Esophagus squamous epithelium (tissue), 5 donors: ENCODE measurements around the gene SEC16B. TPM values are rescaled to one million over a fixed set of nuclear protein-coding genes. Genes with fewer than 3 reads are reported as not detected.

Source experiments
- DNase-seq: peaks from one replicate; lab custom pipeline; 2025; lab: John Stamatoyannopoulos, UW
- H3K27ac ChIP-seq, 4 donors: fragments of 200-600 bp; sonication (generic); one replicate each; pipeline ENCODE4 v1.5.1; 2016 to 2019; ENCODE audit warnings: mild to moderate bottlenecking in 1 of 4
- H3K27me3 ChIP-seq, 4 donors: fragments of 200-600 bp; sonication (generic); 1 replicate in 3 of 4; 2 replicates in 1 of 4; pipeline versions ENCODE4 v1.5.1 to v1.6.0; 2017 to 2021; ENCODE audit warnings: antibody characterized with exemption in 1 of 4
- H3K36me3 ChIP-seq, 3 donors: fragments of 200-600 bp; sonication (generic); one replicate each; pipeline ENCODE4 v1.5.1; 2016 to 2019
- H3K4me1 ChIP-seq, 3 donors: fragments of 200-600 bp; sonication (generic); one replicate each; pipeline ENCODE4 v1.5.1; 2017 to 2019
- H3K4me3 ChIP-seq, 4 donors: fragments of 200-600 bp; sonication (generic); 1 replicate in 3 of 4; 2 replicates in 1 of 4; pipeline ENCODE4 v1.5.1; 2016 to 2019; ENCODE audit warnings: mild to moderate bottlenecking in 2 of 4, moderate library complexity in 1 of 4
- H3K9me3 ChIP-seq, 3 donors: fragments of 200-600 bp; sonication (generic); one replicate each; pipeline ENCODE4 v1.5.1; 2016 to 2019
- CTCF ChIP-seq, 6 experiments: fragments of 450-650 bp in 4 of 6; fragments of 200-600 bp in 2 of 6; sonication (generic) in 2 of 6; IDR thresholded peaks; one replicate each; pipeline ENCODE4 v1.5.1; 2016 to 2019; ENCODE audit warnings: antibody characterized with exemption in 6 of 6, mild to moderate bottlenecking in 4 of 6, moderate library complexity in 4 of 6
- POLR2A ChIP-seq, 4 donors: fragments of 450-650 bp; IDR thresholded peaks; one replicate each; pipeline ENCODE4 v1.6.1; 2017; ENCODE audit warnings: antibody characterized with exemption in 4 of 4, mild to moderate bottlenecking in 4 of 4, moderate library complexity in 3 of 4
- WGBS, 2 donors: methylation state at CpG; one replicate each; pipeline ENCODE4 v1.1.5; 2018; 5-methylcytosine and 5-hydroxymethylcytosine counted together
- intact Hi-C: fragments of 100-400 bp; cut with DNase I; formaldehyde crosslinking; loops from one replicate; pipeline ENCODE4 v1.15.0; 2022
- total RNA-seq, 4 donors: library from RNA; depleted of rRNA; stranded (reverse); fragments of >200 nt; gene quantifications; one replicate each; pipeline ENCODE4 v1.1.0, GENCODE V29; 2016
- donor health status: DM: yes; HTN: yes; CAD: no.

SEC16B gene
- total RNA-seq, 4 donors from 2014 or later: 0.61 to 2.1 (median 1.3) TPM

- TF ChIP-seq POLR2A (IDR thresholded peaks at IDR 0.05) (no peak), CTCF (IDR thresholded peaks at IDR 0.05) (no peak)
- Histone ChIP-seq H3K9me3 (no peaks in the 10 kb centered on the region), H3K36me3 (peaks cover 0 to 15% (median 0%) of the 10 kb centered on the region in 3 donors), H3K4me1 (peaks cover 0 to 5% (median 0%) of the 10 kb centered on the region in 3 donors), H3K27ac (no peak overlapping the region), H3K27me3 (no peaks in the 10 kb centered on the region), H3K4me3 (no peak overlapping the region)
- intact Hi-C loops: no loop called here
- DNase-seq: no peak
- 31 to 46% methylated on average over 2 of the region's 2 CpGs for WGBS, 2 donors
Observed at GRCh38 chr1:177925006-177925405, 44.9 kb downstream of the SEC16B start.

GRCh38 chr1:177923441-177923840 is 46.4 kb downstream of the SEC16B start:
- Histone ChIP-seq H3K9me3 (no peaks in the 10 kb centered on the region), H3K27me3 (no peaks in the 10 kb centered on the region), H3K4me3 (no peak overlapping the region), H3K27ac (no peak overlapping the region), H3K36me3 (no peaks in the 10 kb centered on the region), H3K4me1 (peaks cover 0 to 5% (median 0%) of the 10 kb centered on the region in 3 donors)
- no peak for TF ChIP-seq CTCF (IDR thresholded peaks at IDR 0.05)
- TF ChIP-seq POLR2A (IDR thresholded peaks at IDR 0.05): no peak
- no peak for DNase-seq
- intact Hi-C loops: no loop called here
- 70 to 71% methylated on average over 3 of the region's 3 CpGs for WGBS, 2 donors

GRCh38 chr1:177922209-177922608 is 47.6 kb downstream of the SEC16B start:
- intact Hi-C loops: no loop called here
- TF ChIP-seq CTCF (IDR thresholded peaks at IDR 0.05): peak in 1 of 6 experiments; percentile 7
- no peak for TF ChIP-seq POLR2A (IDR thresholded peaks at IDR 0.05)
- H3K4me3 ChIP-seq: no peak overlapping the region

GRCh38 chr1:177921590-177921989 is 48.3 kb downstream of the SEC16B start:
- Histone ChIP-seq H3K36me3 (no peaks in the 10 kb centered on the region), H3K4me1 (no peaks in the 10 kb centered on the region), H3K9me3 (no peaks in the 10 kb centered on the region), H3K27me3 (no peaks in the 10 kb centered on the region), H3K27ac (no peak overlapping the region), H3K4me3 (no peak overlapping the region)
- TF ChIP-seq CTCF (IDR thresholded peaks at IDR 0.05) (no peak), POLR2A (IDR thresholded peaks at IDR 0.05) (no peak)
- no peak for DNase-seq
- 79 to 87% methylated on average over 4 of the region's 4 CpGs for WGBS, 2 donors
- intact Hi-C loops: no loop called here

More at GRCh38 chr1:177922209-177922608, 47.6 kb downstream of the SEC16B start:
- 73 to 90% methylated on average over 3 of the region's 3 CpGs for WGBS, 2 donors
- DNase-seq: no peak
- Histone ChIP-seq H3K9me3 (no peaks in the 10 kb centered on the region), H3K27ac (no peak overlapping the region), H3K36me3 (no peaks in the 10 kb centered on the region), H3K27me3 (no peaks in the 10 kb centered on the region), H3K4me1 (peaks cover 0 to 3% (median 0%) of the 10 kb centered on the region in 3 donors)

GRCh38 chr1:177920091-177920490 is 49.8 kb downstream of the SEC16B start:
- Histone ChIP-seq H3K9me3 (no peaks in the 10 kb centered on the region), H3K4me3 (no peak overlapping the region), H3K27ac (no peak overlapping the region), H3K36me3 (no peaks in the 10 kb centered on the region), H3K27me3 (no peaks in the 10 kb centered on the region), H3K4me1 (no peaks in the 10 kb centered on the region)
- DNase-seq: no peak
- 86 to 91% methylated on average over 2 of the region's 2 CpGs for WGBS, 2 donors
- TF ChIP-seq CTCF (IDR thresholded peaks at IDR 0.05) (no peak), POLR2A (IDR thresholded peaks at IDR 0.05) (no peak)
- intact Hi-C loops: no loop called here
